ENCODE data around the gene ARHGAP30. TPM values are rescaled to one million over a fixed set of nuclear protein-coding genes. Genes with fewer than 3 reads are reported as not detected.

ARHGAP30 gene
- polyA plus RNA-seq, 1 donor (not counting 4 experiments of a cell fraction or from before 2014, with no cell fraction given), result 0.16 TPM

DNA sequence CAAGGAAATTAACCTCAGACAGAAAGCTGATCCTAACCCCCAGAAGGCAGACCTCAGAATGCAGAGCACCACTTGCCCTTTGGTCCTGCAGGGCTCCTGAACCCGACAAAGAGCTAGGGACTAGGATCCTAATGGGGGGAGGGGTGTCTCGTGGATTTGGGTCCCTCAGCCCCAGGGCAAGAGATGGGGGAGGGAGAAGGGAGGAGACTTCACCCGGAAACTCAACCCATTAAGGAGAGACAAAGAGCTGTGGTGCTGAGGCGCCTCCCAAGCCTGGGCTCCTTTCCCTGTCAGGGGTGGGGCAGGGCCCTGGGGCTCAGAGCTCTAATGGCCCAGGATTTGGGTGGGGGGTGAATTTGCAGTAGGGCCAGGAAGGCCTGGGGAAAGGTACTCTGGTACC is 16.8 kb upstream of the ARHGAP30 start:
- H3K4me3 ChIP-seq (ENCODE audit: control insufficient read depth in 2 of 3, extremely low read depth in 1 of 3, insufficient read depth in 2 of 3, low read depth in 1 of 3, low read length in 3 of 3), result no peak overlapping the region
- no peaks in the 10 kb centered on the region for H4K20me1 ChIP-seq (ENCODE audit: control insufficient read depth, extremely low read depth, insufficient read depth, low read length)
- H3K79me2 ChIP-seq (ENCODE audit: control insufficient read depth, insufficient read depth, low read length), result no peaks in the 10 kb centered on the region
- peak overlapping the region; percentile 6 for H3K27ac ChIP-seq (ENCODE audit: control insufficient read depth, insufficient read depth, low read length)
- FAIRE-seq (peak; percentile 32), DNase-seq (ENCODE audit: low read depth, low spot score) (no peak)
- dilution Hi-C loops (cut with MboI; ENCODE audit: extremely low pct_ligation_motif_present, low sequenced_read_pairs), result no loop called here
- TF ChIP-seq, protein P1, sequence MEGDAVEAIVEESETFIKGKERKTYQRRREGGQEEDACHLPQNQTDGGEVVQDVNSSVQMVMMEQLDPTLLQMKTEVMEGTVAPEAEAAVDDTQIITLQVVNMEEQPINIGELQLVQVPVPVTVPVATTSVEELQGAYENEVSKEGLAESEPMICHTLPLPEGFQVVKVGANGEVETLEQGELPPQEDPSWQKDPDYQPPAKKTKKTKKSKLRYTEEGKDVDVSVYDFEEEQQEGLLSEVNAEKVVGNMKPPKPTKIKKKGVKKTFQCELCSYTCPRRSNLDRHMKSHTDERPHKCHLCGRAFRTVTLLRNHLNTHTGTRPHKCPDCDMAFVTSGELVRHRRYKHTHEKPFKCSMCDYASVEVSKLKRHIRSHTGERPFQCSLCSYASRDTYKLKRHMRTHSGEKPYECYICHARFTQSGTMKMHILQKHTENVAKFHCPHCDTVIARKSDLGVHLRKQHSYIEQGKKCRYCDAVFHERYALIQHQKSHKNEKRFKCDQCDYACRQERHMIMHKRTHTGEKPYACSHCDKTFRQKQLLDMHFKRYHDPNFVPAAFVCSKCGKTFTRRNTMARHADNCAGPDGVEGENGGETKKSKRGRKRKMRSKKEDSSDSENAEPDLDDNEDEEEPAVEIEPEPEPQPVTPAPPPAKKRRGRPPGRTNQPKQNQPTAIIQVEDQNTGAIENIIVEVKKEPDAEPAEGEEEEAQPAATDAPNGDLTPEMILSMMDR (optimal IDR thresholded peaks at IDR 0.05 in 1 of 3, IDR thresholded peaks at IDR 0.05 in 1 of 3, conservative IDR thresholded peaks at IDR 0.05 in 1 of 3; ENCODE audit: extremely low read depth in 1 of 3, insufficient read depth in 2 of 3, low read length in 3 of 3), result no peak
- no peak for TF ChIP-seq EZH2 (IDR thresholded peaks at IDR 0.05; ENCODE audit: low read length)
- H3K27me3 ChIP-seq (ENCODE audit: control insufficient read depth, extremely low read depth, insufficient read depth, low read length), result no peaks in the 10 kb centered on the region
- H3K9me1 ChIP-seq (ENCODE audit: control insufficient read depth, extremely low read depth, insufficient read depth, low read length), result no peaks in the 10 kb centered on the region
- no peak overlapping the region for H3K9ac ChIP-seq (ENCODE audit: control insufficient read depth, extremely low read depth, insufficient read depth, low read length)
- H3K4me1 ChIP-seq (ENCODE audit: control insufficient read depth, extremely low read depth, insufficient read depth, low read length), result peaks cover 61% of the 10 kb centered on the region
- H2AFZ ChIP-seq (ENCODE audit: control insufficient read depth, low read length), result no peak overlapping the region
- H3K4me2 ChIP-seq (ENCODE audit: control insufficient read depth, extremely low read depth, insufficient read depth, low read depth, low read length), result peak overlapping the region; percentile 23
- H3K9me3 ChIP-seq (ENCODE audit: control insufficient read depth, low read depth, low read length), result no peaks in the 10 kb centered on the region
- H3K36me3 ChIP-seq (ENCODE audit: control insufficient read depth in 2 of 2, extremely low read depth in 1 of 2, insufficient read depth in 2 of 2, low read length in 2 of 2), result no peaks in the 10 kb centered on the region

DNA sequence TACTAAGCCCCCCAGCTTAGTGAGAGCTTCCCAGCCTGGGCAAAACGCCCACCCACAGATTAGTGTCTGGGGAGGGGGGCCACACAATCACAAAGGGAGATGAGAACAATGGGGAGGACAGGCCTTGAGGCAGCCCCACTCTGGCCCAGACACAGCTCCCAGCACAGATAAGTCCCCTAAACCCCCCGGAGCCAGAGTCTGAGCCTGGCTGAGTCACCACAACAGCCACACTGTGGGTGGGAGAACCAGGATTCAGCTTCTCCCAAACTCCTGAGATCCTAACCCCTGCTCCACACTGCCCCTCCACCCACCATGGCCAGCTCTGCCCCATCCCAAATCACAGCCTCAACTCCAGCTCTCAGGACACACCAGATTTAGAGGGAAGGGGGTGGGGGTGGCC is 15.5 kb upstream of the ARHGAP30 start:
- H3K4me1 ChIP-seq (ENCODE audit: control insufficient read depth, extremely low read depth, insufficient read depth, low read length), result peaks cover 73% of the 10 kb centered on the region
- no peak overlapping the region for H3K4me2 ChIP-seq (ENCODE audit: control insufficient read depth, extremely low read depth, insufficient read depth, low read depth, low read length)
- H3K36me3 ChIP-seq (ENCODE audit: control insufficient read depth in 2 of 2, extremely low read depth in 1 of 2, insufficient read depth in 2 of 2, low read length in 2 of 2), result no peaks in the 10 kb centered on the region
- H3K9me3 ChIP-seq (ENCODE audit: control insufficient read depth, low read depth, low read length), result no peaks in the 10 kb centered on the region
- no peak overlapping the region for H3K4me3 ChIP-seq (ENCODE audit: control insufficient read depth in 2 of 3, extremely low read depth in 1 of 3, insufficient read depth in 2 of 3, low read depth in 1 of 3, low read length in 3 of 3)
- dilution Hi-C loops (cut with MboI; ENCODE audit: extremely low pct_ligation_motif_present, low sequenced_read_pairs), result no loop called here
- TF ChIP-seq, protein P1 (optimal IDR thresholded peaks at IDR 0.05 in 1 of 3, IDR thresholded peaks at IDR 0.05 in 1 of 3, conservative IDR thresholded peaks at IDR 0.05 in 1 of 3; ENCODE audit: extremely low read depth in 1 of 3, insufficient read depth in 2 of 3, low read length in 3 of 3), result no peak
- no peak for TF ChIP-seq EZH2 (IDR thresholded peaks at IDR 0.05; ENCODE audit: low read length)
- H3K9me1 ChIP-seq (ENCODE audit: control insufficient read depth, extremely low read depth, insufficient read depth, low read length), result no peaks in the 10 kb centered on the region
- no peaks in the 10 kb centered on the region for H3K79me2 ChIP-seq (ENCODE audit: control insufficient read depth, insufficient read depth, low read length)
- no peak overlapping the region for H2AFZ ChIP-seq (ENCODE audit: control insufficient read depth, low read length)
- H3K9ac ChIP-seq (ENCODE audit: control insufficient read depth, extremely low read depth, insufficient read depth, low read length), result peak overlapping the region; percentile 18
- H3K27ac ChIP-seq (ENCODE audit: control insufficient read depth, insufficient read depth, low read length), result no peak overlapping the region
- DNase-seq (ENCODE audit: low read depth, low spot score) (no peak), FAIRE-seq (no peak)
- no peaks in the 10 kb centered on the region for H3K27me3 ChIP-seq (ENCODE audit: control insufficient read depth, extremely low read depth, insufficient read depth, low read length)
- H4K20me1 ChIP-seq (ENCODE audit: control insufficient read depth, extremely low read depth, insufficient read depth, low read length), result no peaks in the 10 kb centered on the region

All from keratinocyte (primary cell).